ENCODE results near the gene IFNE. TPM values are rescaled to one million over a fixed set of nuclear protein-coding genes. Genes with fewer than 3 reads are reported as not detected.

Gene IFNE
- total RNA-seq, 1 donor from 2014 or later, result 0.17 TPM

Other genes with a start within 250 kb of the IFNE start
- gene IFNA14, start 242.3 kb downstream of the IFNE start, total RNA-seq, result not detected in 2 replicates
- gene IFNA5, start 177.0 kb downstream of the IFNE start, total RNA-seq, result 0.09 TPM in 1 of 2 replicates, not detected in the other
- gene KLHL9, start 146.9 kb downstream of the IFNE start, total RNA-seq, result 44.2 and 45.3 TPM in 2 replicates
- gene IFNA6, start 131.4 kb downstream of the IFNE start, total RNA-seq, result not detected in 2 replicates
- not detected in 2 replicates for gene IFNA13, start 114.3 kb downstream of the IFNE start, total RNA-seq
- not detected in 2 replicates for gene IFNA2, start 96.9 kb downstream of the IFNE start, total RNA-seq
- not detected in 2 replicates for gene IFNA8, start 73.2 kb downstream of the IFNE start, total RNA-seq
- not detected in 2 replicates for gene IFNA1, start 41.9 kb downstream of the IFNE start, total RNA-seq

Measured in dermis blood vessel endothelial cell (primary cell).